ENCODE results near the gene HTD2.
"Not testable (repeated sequence)": the region's sequence is repeated elsewhere in the genome, so short reads cannot be mapped to it uniquely, and the experiment has no call there.

Gene HTD2

GRCh38 chr3:58305882-58306711 lies at the start of gene HTD2, which contains the start of gene RPP14:
HTD2 (plus strand) TSS chr3:58306520; CDS start chr3:58317614, 11,094 bp downstream.
RPP14 (plus strand) TSS chr3:58306245; CDS start chr3:58310330, 4,085 bp downstream.
- DNase-seq (ENCODE audit: low spot score): peak; percentile 60

GRCh38 chr3:58258392-58259055 lies 47.8 kb upstream of the HTD2 start:
- no peak for DNase-seq (ENCODE audit: low spot score)

- DNase-seq (ENCODE audit: low spot score): no peak
These were observed 46.0 kb upstream of the HTD2 start for GRCh38 chr3:58260261-58260731.

GRCh38 chr3:58260733-58261132 lies 45.6 kb upstream of the HTD2 start:
- DNase-seq (ENCODE audit: low spot score): no peak

GRCh38 chr3:58261954-58262666 lies 44.2 kb upstream of the HTD2 start:
- no peak for DNase-seq (ENCODE audit: low spot score)

- no peak for DNase-seq (ENCODE audit: low spot score)
These were observed 39.7 kb upstream of the HTD2 start for GRCh38 chr3:58266577-58266976.

GRCh38 chr3:58267543-58267942 lies 38.8 kb upstream of the HTD2 start:
- DNase-seq (ENCODE audit: low spot score): not testable (repeated sequence)

- no peak for DNase-seq (ENCODE audit: low spot score)
These were observed 37.0 kb upstream of the HTD2 start for GRCh38 chr3:58269356-58269755.

GRCh38 chr3:58270485-58270884 lies 35.8 kb upstream of the HTD2 start:
- no peak for DNase-seq (ENCODE audit: low spot score)

GRCh38 chr3:58271901-58272501 lies 34.3 kb upstream of the HTD2 start:
- DNase-seq (ENCODE audit: low spot score): no peak

- no peak for DNase-seq (ENCODE audit: low spot score)
These were observed 33.4 kb upstream of the HTD2 start for GRCh38 chr3:58272891-58273290.

- not testable (repeated sequence) for DNase-seq (ENCODE audit: low spot score)
These were observed 33.0 kb upstream of the HTD2 start for GRCh38 chr3:58273362-58273761.

- DNase-seq (ENCODE audit: low spot score): no peak
These were observed 32.2 kb upstream of the HTD2 start for GRCh38 chr3:58274027-58274614.

- DNase-seq (ENCODE audit: low spot score): no peak
These were observed 25.3 kb upstream of the HTD2 start for GRCh38 chr3:58281069-58281468.

GRCh38 chr3:58285334-58285733 lies 21.0 kb upstream of the HTD2 start:
- no peak for DNase-seq (ENCODE audit: low spot score)

- no peak for DNase-seq (ENCODE audit: low spot score)
These were observed 19.0 kb upstream of the HTD2 start for GRCh38 chr3:58287354-58287753.

- no peak for DNase-seq (ENCODE audit: low spot score)
These were observed 18.1 kb upstream of the HTD2 start for GRCh38 chr3:58288011-58288728.

GRCh38 chr3:58288964-58289613 lies 17.2 kb upstream of the HTD2 start:
- not testable (repeated sequence) for DNase-seq (ENCODE audit: low spot score)

GRCh38 chr3:58290446-58290845 lies 15.9 kb upstream of the HTD2 start:
- DNase-seq (ENCODE audit: low spot score): not testable (repeated sequence)

- no peak for DNase-seq (ENCODE audit: low spot score)
These were observed 14.5 kb upstream of the HTD2 start for GRCh38 chr3:58291671-58292338.
